H1 (cell line): Measurements from ENCODE around the gene OSBPL2. TPM values are rescaled to one million over a fixed set of nuclear protein-coding genes. Genes with fewer than 3 reads are reported as not detected.

Source experiments
- CTCF ChIA-PET: fragments of 300-600 bp; sonication (Branson Sonifier 250); formaldehyde crosslinking; loops from one replicate; lab custom pipeline; 2021; ENCODE audit not compliant: partially characterized antibody; lab: Charles Lee
- POLR2A ChIA-PET: fragments of 300-600 bp; sonication (Branson Sonifier 250); formaldehyde crosslinking; loops from one replicate; lab custom pipeline; 2021; ENCODE audit warnings: inconsistent platforms; ENCODE audit not compliant: partially characterized antibody; lab: Charles Lee
- DNase-seq, 2 experiments: peaks; one replicate each; pipeline versions ENCODE4 v3.0.0 to v3.0.0-alpha.2; 2010 to 2022; ENCODE audit warnings: low spot score in 2 of 2, low read depth in 1 of 2, mixed read lengths in 1 of 2
- FAIRE-seq: peaks from 2 replicates; lab custom pipeline; 2011; peaks lifted over from hg19 to GRCh38; lab: Jason Lieb, UNC
- H2AFZ ChIP-seq: 2 replicates; pipeline ENCODE4 v1.8.1; 2012; ENCODE audit warnings: low read length, inconsistent platforms
- H2AK5ac ChIP-seq: 2 replicates; pipeline ENCODE4 v1.6.1; 2013; ENCODE audit warnings: low read depth, low read length
- H2BK120ac ChIP-seq: replicated peaks from 2 replicates; pipeline ENCODE3; 2013; ENCODE audit warnings: low read depth, low read length, inconsistent platforms
- H2BK12ac ChIP-seq: 2 replicates; pipeline ENCODE4 v1.6.1; 2013; ENCODE audit warnings: low read depth, low read length
- H2BK15ac ChIP-seq: 2 replicates; pipeline ENCODE4 v1.6.1; 2013; ENCODE audit warnings: low read length
- H2BK20ac ChIP-seq: 2 replicates; pipeline ENCODE4 v1.6.1; 2013; ENCODE audit warnings: low read length
- H2BK5ac ChIP-seq: 2 replicates; pipeline ENCODE4 v1.6.1; 2013; ENCODE audit warnings: low read depth, low read length
- H3K14ac ChIP-seq: 2 replicates; pipeline ENCODE4 v1.6.1; 2013; ENCODE audit warnings: inconsistent platforms; ENCODE audit not compliant: insufficient read length
- H3K18ac ChIP-seq: 2 replicates; pipeline ENCODE4 v1.6.1; 2013; ENCODE audit warnings: low read length; ENCODE audit errors: extremely low read depth
- H3K23ac ChIP-seq: 2 replicates; pipeline ENCODE4 v1.6.1; 2013; ENCODE audit warnings: inconsistent platforms; ENCODE audit not compliant: insufficient read length
- H3K23me2 ChIP-seq: 2 replicates; pipeline ENCODE4 v1.6.1; 2013; ENCODE audit warnings: low read depth, low read length
- H3K27ac ChIP-seq: 2 replicates; pipeline ENCODE4 v1.6.1; 2011; ENCODE audit warnings: low read depth, low read length, inconsistent platforms
- H3K27me3 ChIP-seq, 4 experiments: replicated peaks in 1 of 4; 1 replicate in 1 of 4; 2 replicates in 3 of 4; pipeline versions ENCODE4 v1.6.1 to v1.8.1; 2011 to 2013; ENCODE audit warnings: low read length in 3 of 4, mild to moderate bottlenecking in 3 of 4, inconsistent platforms in 2 of 4, mixed read lengths in 2 of 4, moderate library complexity in 1 of 4; ENCODE audit not compliant: control insufficient read depth in 3 of 4, insufficient read depth in 3 of 4; ENCODE audit errors: extremely low read depth in 1 of 4
- H3K36me3 ChIP-seq, 4 experiments: 2 replicates each; pipeline versions ENCODE4 v1.6.1 to v1.8.1; 2011 to 2013; ENCODE audit warnings: mild to moderate bottlenecking in 4 of 4, low read length in 3 of 4, moderate library complexity in 2 of 4, control low read depth in 1 of 4, inconsistent platforms in 1 of 4; ENCODE audit not compliant: insufficient read depth in 4 of 4, control insufficient read depth in 2 of 4
- H3K4ac ChIP-seq: replicated peaks from 2 replicates; pipeline ENCODE3; 2013; ENCODE audit warnings: low read length, low read depth, mixed read lengths, inconsistent platforms; ENCODE audit not compliant: insufficient read length
- H3K4me1 ChIP-seq, 4 experiments: replicated peaks in 1 of 4; 1 replicate in 1 of 4; 2 replicates in 3 of 4; pipeline versions ENCODE4 v1.6.1 to v1.8.1; 2011 to 2013; ENCODE audit warnings: low read length in 3 of 4, inconsistent platforms in 2 of 4, mixed read lengths in 1 of 4; ENCODE audit not compliant: insufficient read depth in 4 of 4, control insufficient read depth in 3 of 4
- H3K4me2 ChIP-seq, 2 experiments: 2 replicates each; pipeline versions ENCODE4 v1.6.1 to v1.8.1; 2011 to 2013; ENCODE audit warnings: low read depth in 2 of 2, low read length in 2 of 2, control low read depth in 1 of 2, inconsistent platforms in 1 of 2, mild to moderate bottlenecking in 1 of 2; ENCODE audit not compliant: insufficient read depth in 1 of 2
- H3K4me3 ChIP-seq, 4 experiments: fragments of 200-600, 300-600 bp in 1 of 4; sonication (generic), shearing (Covaris generic), sonication (Bioruptor Twin) in 1 of 4; 2 replicates each; pipeline versions ENCODE4 v1.5.1 to v1.8.1; 2011 to 2016; ENCODE audit warnings: low read length in 4 of 4, low read depth in 3 of 4, control low read depth in 2 of 4, inconsistent platforms in 2 of 4, mild to moderate bottlenecking in 2 of 4, mixed read lengths in 1 of 4, moderate library complexity in 1 of 4; ENCODE audit not compliant: insufficient read depth in 2 of 4; ENCODE audit errors: extremely low read depth in 1 of 4
- H3K56ac ChIP-seq: replicated peaks from 2 replicates; pipeline ENCODE3; 2013; ENCODE audit warnings: low read depth, mild to moderate bottlenecking, mixed read lengths, low read length, inconsistent platforms; ENCODE audit not compliant: insufficient read length
- H3K79me1 ChIP-seq: 2 replicates; pipeline ENCODE4 v1.6.1; 2013; ENCODE audit warnings: low read depth, low read length, control low read depth
- H3K79me2 ChIP-seq, 2 experiments: 2 replicates each; pipeline versions ENCODE4 v1.6.1 to v1.8.1; 2012 to 2013; ENCODE audit warnings: low read length in 2 of 2, mild to moderate bottlenecking in 2 of 2, inconsistent platforms in 1 of 2; ENCODE audit not compliant: insufficient read depth in 2 of 2, control insufficient read depth in 1 of 2
- H3K9ac ChIP-seq, 4 experiments: replicated peaks in 1 of 4; 1 replicate in 1 of 4; 2 replicates in 3 of 4; pipeline versions ENCODE4 v1.6.1 to v1.8.1; 2011 to 2013; ENCODE audit warnings: low read depth in 3 of 4, low read length in 3 of 4, control low read depth in 2 of 4, mild to moderate bottlenecking in 2 of 4, moderate library complexity in 2 of 4, inconsistent platforms in 1 of 4; ENCODE audit errors: extremely low read depth in 1 of 4
- H3K9me3 ChIP-seq, 2 experiments: 2 replicates each; pipeline versions ENCODE4 v1.6.1 to v1.8.1; 2012 to 2013; ENCODE audit warnings: mild to moderate bottlenecking in 2 of 2, moderate library complexity in 2 of 2, control low read depth in 1 of 2, inconsistent platforms in 1 of 2, low read depth in 1 of 2, low read length in 1 of 2, mixed read lengths in 1 of 2; ENCODE audit not compliant: insufficient read depth in 2 of 2
- H4K20me1 ChIP-seq, 2 experiments: replicated peaks in 1 of 2; 2 replicates each; pipeline versions ENCODE3 to v1.8.1; 2011 to 2013; ENCODE audit warnings: inconsistent platforms in 2 of 2, low read length in 2 of 2, mild to moderate bottlenecking in 1 of 2; ENCODE audit not compliant: insufficient read depth in 2 of 2, control insufficient read depth in 1 of 2
- H4K5ac ChIP-seq: 2 replicates; pipeline ENCODE4 v1.6.1; 2013; ENCODE audit warnings: low read length, low read depth, mixed read lengths, inconsistent platforms; ENCODE audit not compliant: insufficient read length
- H4K8ac ChIP-seq: 2 replicates; pipeline ENCODE4 v1.8.0; 2013; ENCODE audit warnings: mild to moderate bottlenecking, moderate library complexity, low read length, inconsistent platforms; ENCODE audit not compliant: insufficient read depth; ENCODE audit errors: extremely low read depth
- H4K91ac ChIP-seq: replicated peaks from 2 replicates; pipeline ENCODE3; 2013; ENCODE audit warnings: low read length, mixed read lengths, inconsistent platforms; ENCODE audit not compliant: insufficient read length
- BRCA1 ChIP-seq: IDR thresholded peaks from 2 replicates; pipeline ENCODE4 v1.6.1; 2012; ENCODE audit warnings: low read depth, low read length, improper control_type of control experiment
- CTBP2 ChIP-seq: IDR thresholded peaks from 2 replicates; pipeline ENCODE4 v1.7.0; 2011; ENCODE audit warnings: borderline replicate concordance, mild to moderate bottlenecking, moderate library complexity, mixed read lengths, low read length; ENCODE audit not compliant: insufficient read depth, insufficient read length
- FOSL1 ChIP-seq: IDR thresholded peaks from 2 replicates; pipeline ENCODE4 v1.6.1; 2011; ENCODE audit warnings: mild to moderate bottlenecking, low read depth, low read length, moderate library complexity; ENCODE audit not compliant: insufficient read depth
- GABPA ChIP-seq: IDR thresholded peaks from 2 replicates; pipeline ENCODE4 v1.6.1; 2011; ENCODE audit warnings: mild to moderate bottlenecking, low read length, moderate library complexity, borderline replicate concordance; ENCODE audit not compliant: insufficient read depth
- JUN ChIP-seq: IDR thresholded peaks from 2 replicates; pipeline ENCODE4 v1.6.1; 2011; ENCODE audit warnings: low read depth, mild to moderate bottlenecking, improper control_type of control experiment, low read length
- NRF1 ChIP-seq: IDR thresholded peaks from 2 replicates; pipeline ENCODE4 v1.6.1; 2011; ENCODE audit warnings: mild to moderate bottlenecking, low read depth, low read length, improper control_type of control experiment
- RBBP5 ChIP-seq: IDR thresholded peaks from 2 replicates; pipeline ENCODE4 v1.7.1; 2012; ENCODE audit warnings: low read depth, mild to moderate bottlenecking, inconsistent platforms, low read length, moderate library complexity, borderline replicate concordance
- RXRA ChIP-seq: IDR thresholded peaks from 2 replicates; pipeline ENCODE4 v1.6.1; 2011; ENCODE audit warnings: low read depth, mild to moderate bottlenecking, low read length, moderate library complexity; ENCODE audit not compliant: insufficient read depth
- SIN3A ChIP-seq, 2 experiments: IDR thresholded peaks in 1 of 2; conservative IDR thresholded peaks in 1 of 2; 2 replicates each; pipeline ENCODE4 v1.6.1; 2011 to 2012; ENCODE audit warnings: low read length in 2 of 2, improper control_type of control experiment in 1 of 2, low read depth in 1 of 2, mild to moderate bottlenecking in 1 of 2
- SIX5 ChIP-seq: IDR thresholded peaks from 2 replicates; pipeline ENCODE4 v1.6.1; 2011; ENCODE audit warnings: mild to moderate bottlenecking, low read depth, low read length
- SP1 ChIP-seq: IDR thresholded peaks from 2 replicates; pipeline ENCODE4 v1.6.1; 2011; ENCODE audit warnings: low read depth, low read length
- TAF7 ChIP-seq: optimal IDR thresholded peaks from 2 replicates; pipeline ENCODE3; 2011; ENCODE audit warnings: low read depth, mild to moderate bottlenecking, inconsistent platforms, low read length, moderate library complexity, borderline replicate concordance
- WGBS, 2 experiments: shearing (Covaris generic) in 1 of 2; methylation state at CpG; one replicate each; pipeline versions ENCODE4 v1.1.6 to v1.1.7; 2013 to 2015; ENCODE audit warnings: low lambda C conversion rate in 2 of 2, mixed read lengths in 2 of 2, inconsistent platforms in 1 of 2, low coverage in 1 of 2, missing lambda C conversion rate in 1 of 2; ENCODE audit not compliant: insufficient replicate concordance in 2 of 2, insufficient coverage in 1 of 2, insufficient read length in 1 of 2; ENCODE audit errors: extremely low coverage in 1 of 2, missing lambda C conversion rate in 1 of 2; 5-methylcytosine and 5-hydroxymethylcytosine counted together
- polyA plus RNA-seq, 7 experiments: library from polyadenylated mRNA; depleted of rRNA in 3 of 7; stranded (reverse) in 5 of 7; unstranded in 2 of 7; fragments of >200 nt in 5 of 7; fragments of 200-250 nt in 2 of 7; gene quantifications; 1 replicate in 5 of 7; 2 replicates in 1 of 7; 4 replicates in 1 of 7; pipeline versions ENCODE4 v1.2.1 to v1.2.3, GENCODE V29; 2011 to 2013; ENCODE audit warnings: missing spikeins in 2 of 7, mixed read lengths in 2 of 7
- total RNA-seq: library from RNA; stranded (reverse); fragmentation: NEBNext Ultra II Directional; extraction: Animal tissue kit (Norgen Biotek cat#: 25700); gene quantifications from 2 replicates; pipeline ENCODE4 v1.2.1, GENCODE V29; 2021
- TF ChIP-seq, protein P1 (sequence below): IDR thresholded peaks from 2 replicates; pipeline ENCODE4 v1.6.1; 2011; ENCODE audit warnings: low read depth, mild to moderate bottlenecking, low read length; ENCODE audit not compliant: insufficient read depth

The OSBPL2 gene
- total and polyA plus RNA-seq, 2 of the 8 experiments (the other 6 are each of a cell fraction or from before 2014, with no cell fraction given): 11.7 to 42.4 TPM

- H3K36me3 ChIP-seq: peaks cover 0 to 2% (median 0%) of the 10 kb centered on the region in 4 experiments; a peak in 1 of 8 replicates
- no peak overlapping the region for H3K23ac ChIP-seq
- H3K79me2 ChIP-seq: peaks cover 0 to 80% of the 10 kb centered on the region in 2 experiments
- H2AK5ac ChIP-seq: no peak overlapping the region
- H3K9me3 ChIP-seq: no peaks in the 10 kb centered on the region
- no peak overlapping the region for H2AFZ ChIP-seq
- no peak overlapping the region for H4K5ac ChIP-seq
- no peak overlapping the region for H3K18ac ChIP-seq
- no peak overlapping the region for H2BK5ac ChIP-seq
- no peak overlapping the region for H3K4me2 ChIP-seq
- peaks cover 0 to 3% (median 0%) of the 10 kb centered on the region in 4 experiments; a peak in 2 of 7 replicates for H3K4me1 ChIP-seq
- H3K9ac ChIP-seq: no peak overlapping the region
- ChIA-PET POLR2A (interaction anchor here (0.9 to 1.8 kb wide), 2 partner anchors 13 to 53 kb away, joined by 4 read pairs; no protein-coding TSS in a partner anchor), CTCF (interaction anchor here (0.8 to 3.5 kb wide), 4 partner anchors 8 to 139 kb away, joined by 3 to 18 read pairs (median 5); no protein-coding TSS in a partner anchor)
- no peak for DNase-seq
- H3K27me3 ChIP-seq: no peaks in the 10 kb centered on the region
- no peak for FAIRE-seq
- no peak overlapping the region for H2BK20ac ChIP-seq
- 83% methylated on average over 8 of the region's 8 CpGs; no CpG with 5 or more reads in 1 of the 2 experiments for WGBS, 2 experiments
- H2BK15ac ChIP-seq: no peak overlapping the region
- peaks cover 27% of the 10 kb centered on the region for H3K79me1 ChIP-seq
- peak overlapping the region; percentile 25 for H4K91ac ChIP-seq
- no peak overlapping the region for H3K56ac ChIP-seq
- no peak overlapping the region for H2BK12ac ChIP-seq
- no peak overlapping the region for H3K27ac ChIP-seq
- H3K23me2 ChIP-seq: no peaks in the 10 kb centered on the region
- peaks cover 14 to 37% of the 10 kb centered on the region in 2 experiments for H4K20me1 ChIP-seq
- H3K14ac ChIP-seq: no peak overlapping the region
- no peak overlapping the region for H3K4me3 ChIP-seq
- no peak overlapping the region for H4K8ac ChIP-seq
- no peak overlapping the region for H2BK120ac ChIP-seq
- H3K4ac ChIP-seq: no peak overlapping the region
- TF ChIP-seq JUN (no peak), NRF1 (no peak), BRCA1 (no peak), SP1 (no peak), SIX5 (no peak), SIN3A (conservative IDR thresholded peaks at IDR 0.05 in 1 of 2, IDR thresholded peaks at IDR 0.05 in 1 of 2; ENCODE audit: low read depth in 1 of 2, low read length in 2 of 2) (no peak), TAF7 (no peak), GABPA (no peak), FOSL1 (no peak), RBBP5 (no peak), RXRA (no peak), CTBP2 (no peak)
- TF ChIP-seq, protein P1, sequence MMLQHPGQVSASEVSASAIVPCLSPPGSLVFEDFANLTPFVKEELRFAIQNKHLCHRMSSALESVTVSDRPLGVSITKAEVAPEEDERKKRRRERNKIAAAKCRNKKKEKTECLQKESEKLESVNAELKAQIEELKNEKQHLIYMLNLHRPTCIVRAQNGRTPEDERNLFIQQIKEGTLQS: no peak
Observed at GRCh38 chr20:62246431-62246830, 8.1 kb downstream of the OSBPL2 start.
